ENCODE data around the gene C19orf67.
A peak's percentile ranks its signal among the peaks of the same experiment; 100 is the strongest.

Gene C19orf67

GRCh38 chr19:14085309-14085995 lies at the start of gene C19orf67:
C19orf67 (minus strand) TSS chr19:14085783; CDS start chr19:14085627, 156 bp downstream.
- DNase-seq = no peak

DNA sequence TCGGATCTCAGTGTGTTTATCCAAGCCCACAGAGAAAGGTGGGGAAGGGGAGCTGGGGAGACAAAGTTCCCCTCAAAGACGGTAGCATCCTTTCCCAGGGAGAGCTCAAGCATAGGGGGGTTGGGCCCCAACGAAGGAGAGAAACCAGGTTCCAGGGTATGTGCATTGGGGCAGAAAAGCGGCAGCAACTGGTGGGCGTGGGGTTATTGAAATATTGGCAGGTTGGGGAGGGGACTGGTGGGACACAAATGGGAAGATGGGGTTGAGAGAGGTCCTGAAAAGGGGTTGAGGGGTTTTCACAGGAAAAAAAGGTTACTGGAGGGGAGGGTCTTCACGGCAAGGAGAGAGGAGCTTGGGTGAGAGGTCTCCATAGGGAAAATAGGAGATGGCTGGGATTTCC lies 49.8 kb upstream of the C19orf67 start:
- DNase-seq = no peak

DNA sequence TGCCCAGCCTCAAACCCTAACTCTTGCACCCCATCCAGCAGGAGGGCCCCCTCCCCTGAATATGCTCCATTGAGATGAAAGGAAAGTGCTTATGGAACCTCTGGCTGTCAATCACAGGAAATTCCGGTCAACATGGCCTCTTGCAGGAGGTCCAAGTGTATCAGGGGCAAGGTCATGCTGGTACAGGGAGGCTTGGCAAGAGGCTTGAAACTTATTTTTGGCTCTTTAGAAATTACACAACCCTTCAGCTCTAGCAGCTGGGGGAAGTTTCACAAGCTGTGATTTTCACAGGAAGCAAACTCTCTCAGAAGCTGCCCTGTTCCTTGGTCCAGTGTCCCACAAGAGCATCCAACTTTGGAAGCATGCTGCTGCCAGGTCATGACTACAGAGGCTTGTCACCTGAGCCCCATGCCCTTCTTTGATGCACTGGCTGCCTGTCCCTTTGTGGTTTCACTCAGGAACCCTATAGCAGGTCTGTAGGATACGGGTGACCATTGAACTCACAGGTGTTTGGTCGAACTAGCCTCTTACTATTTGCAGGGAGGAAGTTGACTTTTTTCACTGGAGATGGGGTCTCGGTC lies 42.4 kb upstream of the C19orf67 start:
- no peak for DNase-seq

DNA sequence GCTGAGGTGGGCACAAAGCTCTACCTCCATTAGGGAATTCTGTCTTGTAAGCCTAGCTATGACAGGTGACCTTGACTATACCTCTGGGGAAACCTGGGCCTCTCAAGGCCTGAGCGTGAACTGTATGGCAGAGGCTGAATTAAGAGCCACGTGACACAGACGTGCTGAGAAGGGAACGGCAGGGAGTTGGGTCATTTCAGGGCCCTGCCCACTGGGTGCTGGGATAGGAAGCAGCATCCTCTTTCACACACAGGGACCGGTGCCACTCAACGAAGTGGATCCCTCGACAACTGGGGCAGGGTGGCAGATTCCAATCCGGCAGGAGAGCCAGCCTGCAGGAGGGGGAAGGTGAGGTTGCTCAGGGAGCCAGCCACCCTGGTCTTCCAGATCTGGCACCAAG lies 41.6 kb upstream of the C19orf67 start:
- no peak for DNase-seq

- DNase-seq = no peak
Measured at GRCh38 chr19:14122924-14123323, 37.3 kb upstream of the C19orf67 start.

DNA sequence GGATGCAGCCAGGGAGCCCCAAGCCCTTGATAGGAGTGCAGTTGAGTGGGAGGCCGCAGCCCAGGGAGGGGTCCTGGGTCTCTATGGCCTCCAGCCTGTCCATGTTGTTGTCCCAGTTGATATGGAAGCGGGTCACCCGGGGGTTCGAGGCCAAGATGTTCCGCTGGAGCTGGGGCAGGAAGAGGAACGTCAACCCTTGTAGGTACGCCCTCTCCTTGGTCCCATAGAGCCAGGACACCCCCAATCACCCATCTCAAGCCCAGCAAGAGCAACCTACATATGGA lies 34.9 kb upstream of the C19orf67 start:
- DNase-seq = no peak

GRCh38 chr19:14119644-14120496 lies 34.3 kb upstream of the C19orf67 start:
- no peak for DNase-seq

- no peak for DNase-seq
Measured at GRCh38 chr19:14119146-14119545, 33.6 kb upstream of the C19orf67 start.

DNA sequence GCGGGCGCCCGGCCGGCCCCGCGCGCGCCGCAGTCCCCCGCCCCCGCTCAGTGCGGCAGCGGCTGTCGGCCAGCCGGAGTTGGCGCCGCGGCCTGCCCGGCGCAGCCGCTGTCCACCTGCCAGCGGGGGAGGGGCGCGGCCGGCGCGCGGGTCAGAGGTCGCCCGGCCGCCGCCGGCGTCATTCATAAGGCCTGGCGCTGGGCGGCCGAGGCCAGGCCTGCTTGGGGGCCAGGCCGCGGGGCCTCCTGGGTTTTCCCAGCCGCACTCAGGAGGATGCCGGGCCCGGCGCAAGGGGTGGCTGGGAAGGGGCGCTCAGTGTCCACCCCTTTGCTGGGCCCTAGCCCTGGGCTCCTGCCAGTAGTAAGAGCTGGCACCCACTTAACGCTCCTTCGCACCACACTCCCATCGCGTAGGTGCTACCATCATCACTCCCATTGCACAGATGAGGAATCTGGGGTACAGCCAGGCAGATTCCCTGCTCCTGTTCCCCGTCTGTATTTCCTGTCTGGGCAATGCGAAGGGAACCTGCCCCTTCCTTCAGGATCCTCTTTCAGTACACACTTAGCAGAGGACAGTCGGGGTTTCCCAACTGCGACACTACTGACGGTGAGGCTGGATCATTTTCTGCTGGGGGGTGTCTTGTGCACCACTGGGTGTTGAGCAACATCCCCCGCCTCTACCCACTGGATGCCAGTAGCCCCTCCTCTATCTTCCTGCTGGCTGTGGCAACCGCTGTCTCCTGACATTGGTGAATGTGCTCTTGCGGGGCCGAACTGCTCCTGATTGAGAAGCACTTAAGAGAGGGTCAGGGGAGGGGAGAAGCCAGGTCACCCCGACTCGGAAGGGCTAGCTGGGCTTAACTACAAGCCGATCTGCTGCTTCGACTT lies 32.8 kb upstream of the C19orf67 start:
- DNase-seq = peak; percentile 42

DNA sequence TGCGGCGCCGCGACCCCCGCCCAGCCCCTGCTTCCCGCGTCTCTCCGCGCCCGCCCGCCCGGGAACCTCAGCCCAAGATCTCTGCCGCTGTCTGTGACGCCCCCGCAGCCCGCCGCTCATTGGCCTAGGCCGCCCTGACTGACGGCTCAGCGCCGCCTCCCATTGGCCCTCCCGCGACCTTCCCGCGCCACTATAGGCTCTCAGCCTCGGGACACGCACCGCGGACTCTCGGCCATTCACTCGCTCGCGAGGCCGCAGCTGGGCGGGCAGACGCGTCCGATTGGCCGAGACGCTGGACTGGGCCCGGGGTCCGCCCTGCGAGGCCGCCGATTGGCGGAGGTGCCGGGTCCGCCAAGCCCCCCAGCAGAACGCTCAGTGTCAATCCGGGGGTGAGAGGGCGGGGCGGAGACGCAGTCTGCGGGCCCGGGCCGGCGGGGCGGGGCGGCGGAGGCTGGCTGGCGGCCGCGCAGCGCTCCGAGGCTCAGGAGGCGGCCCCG lies 32.1 kb upstream of the C19orf67 start, which contains the start of gene PRKACA:
Gene PRKACA (minus strand): TSS at position 95 of the 497 bp plus-strand sequence. CDS start 215 bp downstream, outside the sequence.
- peak; percentile 99 for DNase-seq

- peak; percentile 19 for DNase-seq
Measured at GRCh38 chr19:14116918-14117578, 31.5 kb upstream of the C19orf67 start.

DNA sequence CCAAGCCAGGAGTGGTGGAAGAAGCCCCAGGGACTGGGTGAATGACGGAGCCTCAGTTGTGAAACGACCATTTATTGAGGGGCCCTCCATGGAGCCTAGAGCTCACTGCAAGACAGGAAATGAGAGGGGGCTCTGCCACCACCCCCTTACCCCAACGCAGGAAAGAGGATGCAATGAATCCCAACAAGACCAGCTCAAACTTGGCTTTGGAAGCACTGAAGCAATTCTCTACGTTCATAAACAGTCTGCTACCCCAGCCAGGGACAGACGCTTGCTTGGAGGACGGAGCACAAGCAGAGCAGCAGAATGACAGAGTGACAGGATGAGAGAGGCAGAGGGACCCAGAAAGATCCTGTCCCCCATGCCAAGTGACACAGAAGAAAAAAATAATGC lies 30.9 kb upstream of the C19orf67 start:
- DNase-seq = no peak

DNA sequence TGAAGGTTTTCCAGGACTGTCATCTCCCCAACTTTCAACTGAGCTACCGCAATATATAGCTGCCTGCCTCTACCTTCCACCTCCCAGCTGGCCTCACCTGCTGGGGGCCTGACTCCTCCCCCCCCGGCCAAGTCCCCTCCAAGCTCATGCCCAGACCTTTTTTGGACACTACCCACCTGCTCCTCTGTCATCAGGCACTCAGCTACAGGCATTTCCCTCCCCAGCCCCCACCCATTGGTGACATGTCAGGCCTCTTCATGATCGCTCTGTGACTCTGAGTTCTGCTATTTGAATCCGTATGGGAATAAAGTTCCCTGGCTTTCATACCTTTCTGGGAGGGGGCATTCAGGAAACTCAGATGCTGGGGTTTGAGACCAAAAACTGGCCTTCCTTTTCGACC lies 30.2 kb upstream of the C19orf67 start:
- no peak for DNase-seq

DNA sequence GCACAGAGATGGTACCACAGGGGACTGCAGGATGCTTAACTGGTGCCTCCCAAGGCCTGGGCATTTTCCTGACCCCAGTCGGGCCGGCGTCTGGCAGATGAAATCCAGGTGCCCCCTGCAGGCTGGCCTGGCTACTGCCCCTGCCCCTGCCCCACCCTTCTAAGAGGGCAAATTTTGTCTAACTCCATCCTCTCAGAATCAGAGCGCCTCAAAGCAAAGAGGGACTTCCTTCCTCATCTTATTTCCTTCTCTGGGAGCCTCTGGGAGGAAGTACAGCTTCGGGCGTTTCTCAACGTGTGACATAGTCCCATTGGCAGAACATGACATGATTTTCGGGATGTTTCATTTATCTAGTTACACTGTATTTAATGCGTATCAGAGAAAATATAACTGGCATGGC lies 29.3 kb upstream of the C19orf67 start:
- DNase-seq = peak; percentile 56

DNA sequence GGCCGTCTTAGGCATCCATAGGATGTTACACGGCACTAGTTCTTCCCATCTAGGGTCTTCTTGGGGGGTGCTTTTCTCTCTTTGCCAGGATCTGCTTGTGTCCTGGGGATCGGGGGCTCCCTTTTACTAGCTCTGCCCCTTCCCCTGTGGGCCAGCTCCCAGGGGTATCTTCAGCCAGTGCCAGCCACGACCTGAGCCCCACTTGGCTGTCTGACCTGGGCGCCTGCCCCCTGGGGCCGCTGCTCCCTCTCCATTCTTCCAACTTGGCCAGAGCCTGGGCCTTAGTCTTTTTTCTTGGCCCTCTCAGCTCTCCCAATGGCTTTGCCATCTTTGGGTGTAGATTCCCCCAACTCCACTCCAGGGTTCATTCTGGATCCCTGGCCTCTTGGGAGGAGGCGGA lies 28.9 kb upstream of the C19orf67 start:
- no peak for DNase-seq

GRCh38 chr19:14113762-14114414 lies 28.3 kb upstream of the C19orf67 start:
- DNase-seq = peak; percentile 59

DNA sequence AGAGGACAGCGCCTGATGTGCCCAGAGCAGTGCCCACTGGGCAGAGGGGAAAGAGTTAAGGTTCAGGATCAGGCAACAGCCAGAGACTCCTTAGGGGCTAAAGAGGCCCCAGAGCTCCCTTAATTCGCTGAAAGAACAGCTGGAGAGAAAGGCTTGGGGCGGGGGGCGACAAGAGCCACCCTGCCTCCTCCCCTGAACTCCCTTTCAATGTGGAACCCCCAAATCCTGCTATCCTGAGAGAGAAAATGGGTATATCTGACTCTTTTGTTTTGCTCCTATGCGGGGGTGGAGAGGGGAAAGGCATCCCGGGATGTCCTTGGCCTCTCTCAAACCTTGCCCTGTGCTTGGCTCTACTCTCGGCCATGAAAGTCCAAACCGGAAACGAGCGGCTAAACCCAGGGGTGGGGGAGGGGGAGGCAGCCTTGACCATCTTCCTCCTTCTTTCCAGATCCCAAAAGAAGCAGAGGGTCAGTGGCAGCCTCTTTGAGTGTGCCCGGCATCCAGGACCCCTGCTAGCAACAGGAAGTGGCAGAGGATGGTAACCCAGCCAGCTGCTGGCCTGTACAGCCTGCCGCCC lies 27.3 kb upstream of the C19orf67 start:
- no peak for DNase-seq

DNA sequence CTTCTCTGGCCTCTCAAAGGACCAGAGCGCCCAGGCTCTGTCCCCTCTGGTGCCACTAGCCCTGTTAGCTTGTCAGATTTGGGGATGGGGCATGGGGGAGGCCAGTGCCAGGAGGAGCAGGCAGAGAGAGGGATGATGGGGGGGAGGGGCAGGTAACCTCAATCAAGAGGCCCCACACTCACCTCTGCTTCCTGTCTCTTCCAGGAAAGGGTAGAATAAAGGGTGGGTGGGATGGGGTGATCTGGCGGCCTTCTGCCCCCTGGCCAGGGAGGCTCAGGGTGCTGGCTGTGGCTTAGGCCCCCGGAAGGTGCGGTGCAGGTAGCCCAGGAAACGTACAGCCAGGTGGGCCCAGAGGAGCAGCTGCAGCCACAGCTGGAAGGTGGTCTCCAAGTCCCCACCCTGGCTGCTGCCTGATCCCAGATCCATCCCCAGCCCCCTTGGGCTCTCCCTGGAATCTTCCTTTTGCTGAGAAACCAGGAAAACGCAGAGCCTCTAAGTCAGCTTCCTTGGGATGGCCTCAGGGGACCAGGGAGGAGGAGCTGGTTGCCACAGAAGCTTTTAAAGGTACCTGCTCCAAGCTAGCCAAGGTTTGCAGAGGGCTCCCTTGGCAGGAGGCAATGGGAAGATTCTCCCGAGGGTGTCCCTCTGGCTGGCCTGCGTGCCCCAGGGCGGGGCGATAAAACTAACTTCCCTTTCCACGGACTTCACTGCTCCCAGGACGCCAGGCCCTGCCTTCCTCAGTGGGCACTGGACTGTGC lies 26.6 kb upstream of the C19orf67 start:
- DNase-seq = no peak

DNA sequence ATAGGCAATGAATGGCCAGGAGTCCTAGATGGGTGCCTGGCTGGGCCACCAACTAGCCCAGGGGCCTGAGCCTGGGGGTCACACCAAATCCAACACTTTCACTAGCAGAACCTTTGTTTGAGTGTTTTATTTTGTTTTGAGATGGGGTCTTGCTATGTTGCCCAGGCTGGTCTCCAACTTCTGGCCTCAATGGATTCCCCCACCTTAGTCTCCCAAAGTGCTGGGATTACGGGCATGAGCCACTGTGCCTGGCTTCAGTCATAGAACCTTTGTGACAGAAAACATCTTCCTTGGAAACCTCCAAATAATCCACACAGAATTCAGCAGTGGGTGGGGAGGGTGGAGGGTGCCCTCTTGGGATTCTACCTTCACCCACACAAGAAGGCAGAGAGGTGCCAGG lies 25.9 kb upstream of the C19orf67 start:
- DNase-seq = no peak

- DNase-seq = no peak
Measured at GRCh38 chr19:14110650-14111049, 25.1 kb upstream of the C19orf67 start.
